ENCODE data around the gene R3HDML.

DNA sequence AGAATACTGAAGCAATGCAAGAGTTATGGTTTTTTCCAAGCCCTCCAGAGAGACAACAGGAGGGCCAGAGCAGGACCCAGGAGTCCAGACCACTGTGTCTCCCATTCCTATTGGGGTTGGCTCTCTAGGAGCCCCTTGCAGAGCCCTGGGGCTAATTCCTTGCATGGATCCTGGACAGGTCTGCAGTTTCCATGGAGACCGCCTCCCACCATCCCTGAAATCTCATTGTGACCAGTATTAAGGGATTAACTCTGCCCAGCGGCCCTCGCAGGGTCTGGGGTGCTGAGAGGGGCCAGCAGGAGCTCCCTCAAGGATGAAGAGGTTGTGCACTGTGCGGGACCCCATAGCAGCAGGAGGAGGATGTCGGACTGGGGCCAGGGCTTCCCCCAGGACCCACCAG, 53.4 kb downstream of the R3HDML start:
- TF ChIP-seq, protein P1, sequence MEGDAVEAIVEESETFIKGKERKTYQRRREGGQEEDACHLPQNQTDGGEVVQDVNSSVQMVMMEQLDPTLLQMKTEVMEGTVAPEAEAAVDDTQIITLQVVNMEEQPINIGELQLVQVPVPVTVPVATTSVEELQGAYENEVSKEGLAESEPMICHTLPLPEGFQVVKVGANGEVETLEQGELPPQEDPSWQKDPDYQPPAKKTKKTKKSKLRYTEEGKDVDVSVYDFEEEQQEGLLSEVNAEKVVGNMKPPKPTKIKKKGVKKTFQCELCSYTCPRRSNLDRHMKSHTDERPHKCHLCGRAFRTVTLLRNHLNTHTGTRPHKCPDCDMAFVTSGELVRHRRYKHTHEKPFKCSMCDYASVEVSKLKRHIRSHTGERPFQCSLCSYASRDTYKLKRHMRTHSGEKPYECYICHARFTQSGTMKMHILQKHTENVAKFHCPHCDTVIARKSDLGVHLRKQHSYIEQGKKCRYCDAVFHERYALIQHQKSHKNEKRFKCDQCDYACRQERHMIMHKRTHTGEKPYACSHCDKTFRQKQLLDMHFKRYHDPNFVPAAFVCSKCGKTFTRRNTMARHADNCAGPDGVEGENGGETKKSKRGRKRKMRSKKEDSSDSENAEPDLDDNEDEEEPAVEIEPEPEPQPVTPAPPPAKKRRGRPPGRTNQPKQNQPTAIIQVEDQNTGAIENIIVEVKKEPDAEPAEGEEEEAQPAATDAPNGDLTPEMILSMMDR (IDR thresholded peaks at IDR 0.05 in 4 of 5, conservative IDR thresholded peaks at IDR 0.05 in 1 of 5): no peak
- no peak for TF ChIP-seq POLR2A (IDR thresholded peaks at IDR 0.05)
